ENCODE measurements around the gene SSMEM1.

SSMEM1 gene

DNA sequence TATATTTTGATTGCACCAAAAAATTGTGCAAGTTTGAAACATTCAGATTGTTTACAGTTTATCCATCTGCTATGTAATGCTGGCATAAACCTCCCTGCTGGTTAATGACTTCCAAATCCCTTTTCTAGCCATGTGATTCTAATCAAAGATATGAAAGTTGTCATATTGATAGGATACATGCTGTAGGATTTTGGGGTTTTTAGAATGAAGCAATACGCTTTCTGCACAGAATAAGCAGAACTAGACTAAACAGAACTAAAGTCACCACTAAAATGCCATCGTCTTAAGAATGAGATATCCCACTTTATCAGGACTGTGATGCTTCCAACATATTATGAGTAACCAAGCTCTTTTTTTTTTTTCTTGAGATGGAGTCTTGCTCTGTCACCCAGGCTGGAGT, 856 bp downstream of the SSMEM1 start:
- TF ChIP-seq CTCF (IDR thresholded peaks at IDR 0.05; ENCODE audit: insufficient read depth, low read depth, low read length, missing control alignments), result no peak
- DNase-seq (ENCODE audit: low read depth), result no peak

DNA sequence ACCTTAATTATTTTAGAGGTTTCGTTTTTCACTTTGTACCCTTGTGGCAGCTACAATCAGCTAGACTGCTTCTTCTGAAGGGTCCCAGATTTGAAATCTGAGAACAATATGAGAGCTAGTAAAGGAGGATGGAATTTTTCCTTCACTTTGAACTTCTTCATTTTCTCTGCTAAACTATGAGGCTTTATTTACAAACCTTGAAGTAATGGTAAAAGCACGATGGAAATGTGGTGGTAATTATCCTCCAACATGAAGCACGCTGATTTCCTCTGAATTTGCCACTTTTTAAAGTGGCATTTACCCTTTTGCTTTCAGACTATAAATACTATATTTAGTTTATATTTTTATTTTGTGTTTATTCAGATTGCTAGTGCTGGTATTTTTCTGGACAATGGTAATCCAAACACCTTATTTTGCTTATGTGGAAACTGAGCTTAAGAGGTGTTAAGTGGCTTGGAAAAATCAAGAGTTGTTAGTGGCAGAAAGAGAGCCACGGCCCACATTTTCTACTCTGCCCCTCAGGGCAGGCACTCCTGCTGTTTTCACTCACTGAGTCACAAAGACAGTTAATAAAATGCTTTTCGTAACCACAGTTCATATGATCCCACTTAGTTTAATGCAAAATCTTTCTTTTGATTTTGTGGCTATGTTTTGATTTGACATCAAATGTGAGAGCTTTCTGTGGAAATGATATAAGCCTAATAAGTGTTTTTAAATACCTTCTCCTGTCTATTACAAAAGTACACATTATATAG, 2.7 kb downstream of the SSMEM1 start:
- no peak for TF ChIP-seq CTCF (IDR thresholded peaks at IDR 0.05; ENCODE audit: insufficient read depth, low read depth, low read length, missing control alignments)
- DNase-seq (ENCODE audit: low read depth), result peak; percentile 73

More for the DNA sequence above, 856 bp downstream of the SSMEM1 start:
- no peak overlapping the region for H3K4me3 ChIP-seq (ENCODE audit: low read length)

DNA sequence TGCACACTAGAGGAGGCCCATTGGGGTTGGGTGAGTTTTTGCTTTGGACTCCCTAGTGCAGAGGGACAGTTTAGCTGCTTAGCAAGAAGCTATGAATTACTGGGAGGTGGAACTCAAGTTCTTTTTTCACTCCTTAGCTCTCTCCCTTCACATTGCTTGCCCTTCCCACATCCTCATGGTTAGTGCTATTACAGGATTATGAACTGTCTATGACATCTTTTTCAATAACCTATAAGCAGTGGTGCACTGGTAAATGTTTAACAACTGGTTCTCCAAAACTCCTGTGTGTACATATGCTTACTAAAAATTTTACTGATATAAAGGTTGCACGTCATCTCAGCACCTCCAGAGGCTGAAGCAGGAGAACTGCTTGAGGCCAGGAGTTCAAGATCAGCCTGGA, 6.2 kb downstream of the SSMEM1 start:
- TF ChIP-seq CTCF (IDR thresholded peaks at IDR 0.05; ENCODE audit: insufficient read depth, low read depth, low read length, missing control alignments), result no peak
- no peak overlapping the region for H3K4me3 ChIP-seq (ENCODE audit: low read length)
- DNase-seq (ENCODE audit: low read depth), result no peak

More for the DNA sequence above, 2.7 kb downstream of the SSMEM1 start:
- H3K4me3 ChIP-seq (ENCODE audit: low read length), result no peak overlapping the region

GRCh38 chr7:130216025-130216424, 8.4 kb downstream of the SSMEM1 start:
- no peak overlapping the region for H3K4me3 ChIP-seq (ENCODE audit: low read length)
- DNase-seq (ENCODE audit: low read depth), result no peak
- TF ChIP-seq CTCF (IDR thresholded peaks at IDR 0.05; ENCODE audit: insufficient read depth, low read depth, low read length, missing control alignments), result no peak

DNA sequence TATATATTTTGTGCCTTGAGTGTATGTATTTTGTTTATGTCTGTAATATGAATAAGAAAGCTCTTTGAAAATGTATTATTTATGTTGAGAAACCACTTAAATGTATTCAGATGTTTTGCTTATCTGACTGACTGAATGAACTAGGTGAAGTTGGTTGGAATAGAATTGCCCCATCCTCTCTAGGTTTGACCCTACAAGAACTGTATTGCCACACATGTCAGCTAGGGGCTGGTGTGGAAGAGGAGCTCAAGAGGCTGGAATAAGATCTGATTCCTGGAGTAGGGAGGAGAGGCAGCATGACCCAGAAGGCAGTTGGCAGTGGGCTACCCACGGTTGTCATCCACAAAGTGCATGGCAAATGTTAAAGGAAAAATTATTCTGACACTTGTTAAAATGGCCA, 9.1 kb downstream of the SSMEM1 start:
- no peak overlapping the region for H3K4me3 ChIP-seq (ENCODE audit: low read length)
- TF ChIP-seq CTCF (IDR thresholded peaks at IDR 0.05; ENCODE audit: insufficient read depth, low read depth, low read length, missing control alignments), result no peak
- DNase-seq (ENCODE audit: low read depth), result no peak

- TF ChIP-seq CTCF (IDR thresholded peaks at IDR 0.05; ENCODE audit: insufficient read depth, low read depth, low read length, missing control alignments), result no peak
- no peak for DNase-seq (ENCODE audit: low read depth)
- H3K4me3 ChIP-seq (ENCODE audit: low read length), result no peak overlapping the region
Measured at GRCh38 chr7:130218806-130219620, 11.4 kb downstream of the SSMEM1 start.
